ENCODE results near the gene OBP2A. TPM values are rescaled to one million over a fixed set of nuclear protein-coding genes. Genes with fewer than 3 reads are reported as not detected.
A peak's percentile ranks its signal among the peaks of the same experiment; 100 is the strongest.
"Not testable (repeated sequence)": the region's sequence is repeated elsewhere in the genome, so short reads cannot be mapped to it uniquely, and the experiment has no call there.

The OBP2A gene
- total RNA-seq, 1 experiment from 2014 or later, result not detected

GRCh38 chr9:135530146-135530545 lies 15.8 kb upstream of the OBP2A start:
- Histone ChIP-seq H3K27me3 (ENCODE audit: control insufficient read depth, insufficient read depth, low read length) (no peaks in the 10 kb centered on the region), H3K4me3 (ENCODE audit: insufficient read depth, low read depth, low read length) (no peak overlapping the region), H3K36me3 (replicated peaks; ENCODE audit: control insufficient read depth, insufficient read depth, low read length) (no peaks in the 10 kb centered on the region)
- DNase-seq, result no peak

DNA sequence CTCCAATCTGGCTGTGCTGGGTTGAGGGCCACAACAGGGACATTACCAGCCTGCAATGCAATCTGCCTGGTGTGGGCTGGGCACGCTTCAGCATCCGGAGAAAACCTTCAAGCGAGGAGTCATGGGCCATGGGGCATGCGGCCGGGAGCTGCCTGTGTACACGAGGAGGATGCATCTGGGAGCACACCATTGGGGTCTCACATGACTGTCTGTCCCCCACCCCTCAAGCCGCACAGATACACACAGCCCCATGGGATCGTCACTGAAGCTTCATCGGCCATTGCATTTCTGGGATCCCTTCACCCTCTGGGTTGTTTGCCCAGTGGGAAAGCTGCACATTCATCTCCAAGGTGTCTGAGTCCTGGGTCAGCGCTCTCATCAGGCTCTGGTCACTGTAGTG lies 14.8 kb upstream of the OBP2A start:
- Histone ChIP-seq H3K36me3 (replicated peaks; ENCODE audit: control insufficient read depth, insufficient read depth, low read length) (no peaks in the 10 kb centered on the region), H3K27me3 (ENCODE audit: control insufficient read depth, insufficient read depth, low read length) (no peaks in the 10 kb centered on the region), H3K4me3 (ENCODE audit: insufficient read depth, low read depth, low read length) (no peak overlapping the region)
- DNase-seq, result no peak

DNA sequence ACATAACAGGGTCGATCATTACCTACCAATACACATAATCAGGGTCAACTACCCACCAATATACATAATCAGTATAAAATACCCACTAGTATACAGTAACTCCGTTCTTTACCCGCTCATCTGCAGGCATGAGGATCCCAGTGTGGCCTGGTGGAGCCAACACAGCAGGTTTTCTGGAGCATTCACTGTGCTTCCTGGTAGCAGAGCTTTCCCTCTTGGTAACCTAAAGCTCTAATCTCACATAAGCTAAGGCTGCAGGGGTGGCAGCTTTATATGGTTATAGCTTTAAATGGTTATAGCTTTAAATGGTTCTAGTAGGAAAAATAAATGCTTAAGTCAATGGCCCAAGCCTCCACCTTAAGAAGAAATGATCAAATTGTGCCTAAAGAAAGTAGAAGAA lies 12.8 kb upstream of the OBP2A start:
- Histone ChIP-seq H3K4me3 (ENCODE audit: insufficient read depth, low read depth, low read length) (no peak overlapping the region), H3K27me3 (ENCODE audit: control insufficient read depth, insufficient read depth, low read length) (no peaks in the 10 kb centered on the region), H3K36me3 (replicated peaks; ENCODE audit: control insufficient read depth, insufficient read depth, low read length) (no peaks in the 10 kb centered on the region)
- DNase-seq, result peak; percentile 19

DNA sequence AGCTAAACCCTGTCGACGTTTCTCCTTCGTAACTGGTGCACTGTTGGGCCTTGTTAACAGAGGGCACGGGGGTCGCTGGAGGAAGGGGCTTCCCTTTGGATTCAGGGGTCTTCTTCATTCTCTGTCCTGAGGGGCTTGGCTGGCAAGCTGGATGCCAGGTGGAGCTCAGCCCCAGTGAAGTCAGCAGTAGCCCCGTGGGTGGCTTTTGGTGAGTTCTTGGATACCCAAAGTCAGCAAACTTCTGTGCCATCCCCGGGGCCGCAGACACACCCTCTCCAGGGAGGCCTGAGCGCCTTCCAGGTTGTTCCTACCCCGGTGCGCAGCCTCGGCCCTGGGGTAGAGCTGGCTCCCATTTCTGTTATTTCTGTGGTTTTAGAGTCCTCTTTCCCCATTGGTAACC lies 12.3 kb upstream of the OBP2A start:
- no peak overlapping the region for H3K4me3 ChIP-seq (ENCODE audit: insufficient read depth, low read depth, low read length)
- H3K36me3 ChIP-seq (replicated peaks; ENCODE audit: control insufficient read depth, insufficient read depth, low read length), result no peaks in the 10 kb centered on the region
- peak; percentile 24 for DNase-seq
- no peaks in the 10 kb centered on the region for H3K27me3 ChIP-seq (ENCODE audit: control insufficient read depth, insufficient read depth, low read length)

DNA sequence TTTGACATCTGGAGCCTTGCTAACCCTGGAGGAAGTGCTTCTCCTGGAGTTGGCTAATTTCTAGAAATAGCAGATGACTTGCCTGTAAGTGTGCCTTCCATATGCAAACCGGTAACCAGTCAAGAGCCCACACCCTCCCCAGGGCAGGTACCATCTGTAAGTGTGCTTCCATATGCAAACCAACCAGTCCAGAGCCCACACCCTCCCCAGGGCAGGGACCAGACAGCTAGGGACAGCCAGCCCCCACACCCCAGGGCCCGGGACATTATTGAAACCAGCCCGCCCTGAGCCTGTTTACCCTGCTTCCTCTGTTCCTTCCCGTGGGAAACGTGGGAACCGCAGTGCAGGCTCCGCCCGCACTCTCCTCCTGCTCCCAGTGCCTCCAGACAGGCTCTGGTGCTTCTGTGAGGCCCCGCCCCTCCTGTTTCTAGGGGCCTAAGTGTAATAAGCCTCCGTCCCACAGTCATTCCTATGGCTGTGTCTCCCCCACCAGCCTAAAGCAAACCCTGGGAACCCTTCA lies 11.7 kb upstream of the OBP2A start:
- H3K27me3 ChIP-seq (ENCODE audit: control insufficient read depth, insufficient read depth, low read length); H3K4me3 ChIP-seq (ENCODE audit: insufficient read depth, low read depth, low read length); H3K36me3 ChIP-seq (replicated peaks; ENCODE audit: control insufficient read depth, insufficient read depth, low read length): not testable (repeated sequence)
- peak; percentile 54 for DNase-seq

DNA sequence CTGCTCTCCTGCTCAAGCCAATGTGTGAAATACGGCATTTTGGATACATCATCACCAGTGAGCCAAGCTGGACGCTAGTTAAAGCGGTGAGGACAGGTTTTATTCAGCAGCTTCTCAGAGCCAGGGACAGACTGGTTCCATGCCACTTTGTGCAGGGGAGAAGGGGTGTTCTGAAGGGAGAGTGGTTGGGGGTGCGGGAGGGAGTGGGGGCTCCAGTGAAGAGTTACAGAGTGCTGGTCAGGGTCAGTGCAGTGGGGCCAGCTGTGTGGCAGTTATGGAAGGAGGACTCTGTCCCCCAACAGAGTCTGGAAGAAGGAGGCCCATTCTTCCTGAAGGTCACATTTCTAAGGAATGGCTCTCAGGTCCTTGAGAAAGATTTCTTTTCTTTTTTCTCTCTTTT lies 11.1 kb upstream of the OBP2A start:
- not testable (repeated sequence) for H3K4me3 ChIP-seq (ENCODE audit: insufficient read depth, low read depth, low read length); H3K36me3 ChIP-seq (replicated peaks; ENCODE audit: control insufficient read depth, insufficient read depth, low read length); H3K27me3 ChIP-seq (ENCODE audit: control insufficient read depth, insufficient read depth, low read length); DNase-seq

DNA sequence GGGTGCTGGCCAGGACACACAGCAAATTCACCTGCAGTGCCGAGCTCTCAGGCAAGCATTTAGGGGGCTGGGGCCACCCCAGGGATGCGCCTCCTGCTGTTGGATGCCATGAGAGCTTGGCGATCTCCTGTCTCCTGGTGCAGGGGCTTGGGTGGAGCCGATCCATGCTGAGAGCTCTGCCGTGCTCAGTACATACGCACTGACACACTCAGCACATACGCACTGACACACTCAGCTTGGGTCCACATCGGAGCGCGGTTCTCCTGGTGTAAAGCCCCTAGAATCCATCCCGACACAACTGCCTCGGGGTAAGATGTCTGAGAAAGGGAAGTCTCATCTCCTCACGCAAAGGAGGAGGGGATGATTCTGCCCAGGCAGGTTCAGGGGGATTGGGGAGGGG lies 10.3 kb upstream of the OBP2A start:
- H3K4me3 ChIP-seq (ENCODE audit: insufficient read depth, low read depth, low read length); H3K27me3 ChIP-seq (ENCODE audit: control insufficient read depth, insufficient read depth, low read length); DNase-seq; H3K36me3 ChIP-seq (replicated peaks; ENCODE audit: control insufficient read depth, insufficient read depth, low read length): not testable (repeated sequence)

- no peaks in the 10 kb centered on the region for H3K27me3 ChIP-seq (ENCODE audit: control insufficient read depth, insufficient read depth, low read length)
- H3K36me3 ChIP-seq (replicated peaks; ENCODE audit: control insufficient read depth, insufficient read depth, low read length), result no peaks in the 10 kb centered on the region
- no peak overlapping the region for H3K4me3 ChIP-seq (ENCODE audit: insufficient read depth, low read depth, low read length)
- no peak for DNase-seq
Observed at GRCh38 chr9:135536216-135536615, 9.7 kb upstream of the OBP2A start.

DNA sequence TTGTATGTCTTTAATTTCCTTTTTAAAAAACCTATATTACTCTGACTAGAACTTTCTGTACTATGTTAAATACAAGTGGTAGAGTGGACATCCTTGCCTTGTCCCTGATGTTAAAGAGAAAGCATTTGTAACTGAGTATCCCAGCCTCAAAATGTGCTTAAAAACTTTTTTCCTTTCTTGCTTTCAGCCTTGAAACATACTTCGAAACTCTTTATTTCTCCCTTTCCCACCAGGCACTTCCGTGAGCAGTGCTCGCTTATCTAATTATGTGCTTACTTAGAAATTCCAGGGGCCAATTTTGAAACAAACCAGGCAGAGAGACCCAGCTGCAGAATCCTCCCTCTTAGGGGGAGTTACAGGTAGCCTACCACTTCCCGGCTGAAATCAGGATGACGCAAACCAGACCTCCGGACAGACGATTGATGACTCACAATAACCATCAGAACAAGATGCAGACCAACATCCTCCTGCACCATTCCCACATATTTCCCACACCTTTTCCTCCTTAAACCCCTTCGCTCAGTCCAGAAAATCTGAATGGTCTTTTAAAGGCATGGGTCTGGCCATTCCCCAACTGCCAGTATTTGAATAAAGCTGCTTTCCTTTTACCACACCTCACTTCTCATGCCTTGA lies 2.5 kb upstream of the OBP2A start:
- not testable (repeated sequence) for H3K36me3 ChIP-seq (replicated peaks; ENCODE audit: control insufficient read depth, insufficient read depth, low read length); DNase-seq; H3K4me3 ChIP-seq (ENCODE audit: insufficient read depth, low read depth, low read length); H3K27me3 ChIP-seq (ENCODE audit: control insufficient read depth, insufficient read depth, low read length)

- Histone ChIP-seq H3K36me3 (replicated peaks; ENCODE audit: control insufficient read depth, insufficient read depth, low read length) (no peaks in the 10 kb centered on the region), H3K4me3 (ENCODE audit: insufficient read depth, low read depth, low read length) (no peak overlapping the region), H3K27me3 (ENCODE audit: control insufficient read depth, insufficient read depth, low read length) (no peaks in the 10 kb centered on the region)
- DNase-seq, result no peak
Observed at GRCh38 chr9:135544981-135545635, 818 bp upstream of the OBP2A start.

GRCh38 chr9:135546792-135547617 lies 1.1 kb downstream of the OBP2A start:
- DNase-seq; H3K36me3 ChIP-seq (replicated peaks; ENCODE audit: control insufficient read depth, insufficient read depth, low read length); H3K27me3 ChIP-seq (ENCODE audit: control insufficient read depth, insufficient read depth, low read length); H3K4me3 ChIP-seq (ENCODE audit: insufficient read depth, low read depth, low read length): not testable (repeated sequence)

DNA sequence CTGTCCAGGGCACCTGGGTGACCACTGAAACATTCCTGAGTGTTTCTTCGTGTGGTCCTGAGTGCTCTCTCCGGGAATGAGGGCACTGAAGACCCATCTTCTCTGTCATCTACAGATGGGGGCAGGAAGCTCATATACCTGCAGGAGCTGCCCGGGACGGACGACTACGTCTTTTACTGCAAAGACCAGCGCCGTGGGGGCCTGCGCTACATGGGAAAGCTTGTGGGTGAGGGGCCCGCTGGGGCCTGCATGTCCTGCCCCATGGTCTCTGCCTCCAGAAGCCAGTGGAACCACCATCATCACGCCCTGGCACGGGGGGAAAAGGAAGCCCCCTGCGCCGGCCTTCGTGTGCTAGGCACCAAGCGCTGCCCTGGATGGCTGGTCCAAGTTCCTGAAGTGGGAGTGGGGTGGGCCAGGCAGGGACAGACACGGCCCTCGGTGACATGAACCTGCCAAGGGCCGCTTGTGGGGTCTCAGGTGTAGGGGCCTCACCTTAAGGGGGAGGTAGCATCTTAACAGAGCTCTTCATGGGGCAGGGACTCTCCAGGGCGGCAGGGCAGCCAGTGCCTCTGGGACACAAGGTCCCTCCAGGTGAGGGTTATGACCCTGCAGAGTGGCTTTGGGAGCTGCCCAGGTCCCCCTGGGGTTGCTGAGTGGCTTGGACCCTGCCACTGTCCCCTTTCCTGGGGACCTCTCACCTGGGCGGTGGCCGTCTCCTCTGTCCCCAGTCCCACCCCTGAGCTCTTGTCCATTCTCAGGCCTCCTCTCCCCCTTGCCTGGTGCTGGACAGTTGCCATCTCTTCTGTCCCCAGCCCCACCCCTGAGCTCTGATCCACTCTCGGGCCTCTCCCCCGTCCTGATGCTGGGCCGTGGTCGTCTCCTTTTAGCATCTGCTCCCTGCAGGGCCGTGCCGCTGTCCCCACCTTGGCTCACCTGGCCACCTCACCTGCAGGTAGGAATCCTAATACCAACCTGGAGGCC lies 2.1 kb downstream of the OBP2A start:
- H3K4me3 ChIP-seq (ENCODE audit: insufficient read depth, low read depth, low read length), result no peak overlapping the region
- H3K27me3 ChIP-seq (ENCODE audit: control insufficient read depth, insufficient read depth, low read length), result no peaks in the 10 kb centered on the region
- DNase-seq, result peak; percentile 41
- H3K36me3 ChIP-seq (replicated peaks; ENCODE audit: control insufficient read depth, insufficient read depth, low read length), result no peaks in the 10 kb centered on the region

GRCh38 chr9:135549478-135550343 lies 3.8 kb downstream of the OBP2A start:
- H3K36me3 ChIP-seq (replicated peaks; ENCODE audit: control insufficient read depth, insufficient read depth, low read length); H3K4me3 ChIP-seq (ENCODE audit: insufficient read depth, low read depth, low read length); H3K27me3 ChIP-seq (ENCODE audit: control insufficient read depth, insufficient read depth, low read length): not testable (repeated sequence)
- peak; percentile 49 for DNase-seq

Measured in H7 (cell line).